ENCODE results near the gene MOSPD3.
"Not testable (repeated sequence)": the region's sequence is repeated elsewhere in the genome, so short reads cannot be mapped to it uniquely, and the experiment has no call there.

The MOSPD3 gene, protein sequence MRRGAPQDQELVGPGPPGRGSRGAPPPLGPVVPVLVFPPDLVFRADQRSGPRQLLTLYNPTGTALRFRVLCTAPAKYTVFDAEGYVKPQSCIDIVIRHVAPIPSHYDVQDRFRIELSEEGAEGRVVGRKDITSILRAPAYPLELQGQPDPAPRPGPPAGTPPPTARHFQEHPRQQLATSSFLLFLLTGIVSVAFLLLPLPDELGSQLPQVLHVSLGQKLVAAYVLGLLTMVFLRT

DNA sequence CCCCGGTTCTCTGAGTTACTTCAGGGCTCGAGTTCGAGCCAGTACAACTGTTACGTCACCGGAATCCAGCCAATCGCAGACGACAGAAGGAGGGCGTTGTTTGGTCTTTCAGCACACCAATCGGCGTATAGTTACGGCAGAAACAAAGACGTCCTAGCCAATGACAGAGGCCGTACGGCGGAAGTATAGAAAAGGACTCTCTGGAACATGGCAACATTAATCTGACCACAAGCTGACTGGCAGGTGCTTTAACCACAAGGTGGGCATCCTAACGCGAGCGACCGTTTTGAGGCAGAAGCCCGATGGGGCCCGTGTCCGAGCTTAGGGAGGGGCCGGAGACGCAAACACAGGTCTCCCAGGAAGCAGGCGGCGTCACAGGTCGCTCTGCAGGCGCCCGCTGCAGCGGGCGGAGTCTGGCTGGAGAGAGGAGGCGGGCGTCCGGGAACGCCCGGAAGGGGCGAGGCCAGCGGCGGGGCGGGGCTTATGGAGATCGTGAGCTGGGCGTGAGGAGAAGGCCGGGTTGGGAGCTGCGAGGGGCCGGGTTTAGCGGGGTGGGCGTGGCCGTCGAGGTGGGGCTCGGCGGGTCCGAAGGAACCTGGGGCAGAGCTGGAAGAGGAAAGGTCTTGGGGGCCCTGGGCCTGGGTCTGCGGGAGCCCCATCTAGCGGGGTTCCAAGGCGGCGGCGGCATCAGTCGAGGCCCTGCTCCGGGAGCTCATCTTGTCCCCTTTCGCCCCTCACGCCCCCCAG, at the start of gene MOSPD3:
Gene MOSPD3, plus strand, starts transcription at position 558 of the 747 bp plus-strand sequence. CDS start 252 bp downstream, outside the sequence.
- DNase-seq (ENCODE audit: low read depth): peak; percentile 96

DNA sequence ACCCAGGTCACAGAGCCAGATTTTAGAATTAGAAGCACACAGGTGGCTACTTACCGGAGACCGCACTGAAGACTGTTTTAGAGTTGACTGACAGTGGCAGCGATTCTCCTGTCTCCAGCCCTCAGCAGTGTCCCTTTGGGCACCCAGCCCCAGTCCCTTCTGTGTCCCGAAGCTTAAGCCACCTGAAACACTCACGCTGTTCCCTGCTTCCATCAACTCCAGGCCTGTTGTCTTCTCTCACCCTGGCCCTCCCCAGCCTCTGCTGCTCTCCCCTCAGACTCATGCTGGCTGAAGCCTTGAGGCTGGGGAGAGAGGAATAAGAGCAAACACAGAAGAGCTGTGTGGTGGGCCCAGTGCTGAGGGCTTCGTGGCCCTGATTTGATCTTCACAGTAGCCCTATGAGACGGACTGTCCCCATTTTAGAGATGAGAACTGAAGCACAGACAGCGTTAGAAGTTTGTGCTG, 49.2 kb upstream of the MOSPD3 start:
- DNase-seq (ENCODE audit: low read depth): no peak

DNA sequence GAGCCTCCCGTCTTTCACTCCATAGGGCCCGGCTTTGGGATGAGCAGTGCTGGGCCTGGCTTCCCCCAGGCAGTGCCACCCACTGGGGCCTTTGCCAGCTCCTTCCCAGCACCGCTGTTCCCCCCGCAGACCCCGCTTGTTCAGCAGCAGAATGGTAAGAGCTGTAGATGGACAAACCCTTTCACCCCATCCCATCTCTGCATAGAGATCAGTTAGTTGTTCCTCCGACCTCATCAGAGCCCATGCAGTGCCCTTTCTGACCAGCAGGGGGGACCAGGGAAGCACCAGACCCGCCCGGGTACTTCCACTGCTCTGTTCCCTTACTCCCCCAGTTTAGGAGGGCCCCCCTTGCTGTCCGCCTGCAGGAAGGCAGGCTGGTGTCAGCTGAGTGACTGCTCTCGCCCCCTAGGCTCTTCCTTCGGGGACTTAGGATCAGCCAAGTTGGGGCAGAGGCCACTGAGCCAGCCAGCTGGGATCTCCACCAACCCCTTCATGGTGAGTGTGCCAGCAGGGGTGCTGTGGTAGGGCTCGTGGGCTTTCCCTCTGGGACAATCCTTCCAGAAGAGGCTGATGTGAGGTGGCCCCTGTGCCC, 48.4 kb upstream of the MOSPD3 start:
- no peak for DNase-seq (ENCODE audit: low read depth)

DNA sequence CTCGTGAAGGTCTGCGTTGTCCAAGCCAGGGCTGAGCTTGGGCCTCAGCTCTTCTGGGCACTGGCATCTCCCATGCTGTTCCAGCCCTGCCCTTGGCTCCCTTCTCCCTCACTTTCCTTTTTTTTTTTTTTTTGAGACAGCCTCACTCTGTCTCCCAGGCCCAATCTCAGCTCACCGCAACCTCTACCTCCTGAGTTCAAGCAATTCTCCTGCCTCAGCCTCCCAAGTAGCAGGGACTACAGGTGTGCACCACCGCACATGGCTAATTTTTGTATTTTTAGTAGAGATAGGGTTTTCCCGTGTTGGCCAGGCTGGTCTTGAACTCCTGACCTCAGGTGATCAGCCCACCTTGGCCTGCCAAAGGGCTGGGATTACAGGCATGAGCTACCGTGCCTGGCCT, 47.9 kb upstream of the MOSPD3 start:
- not testable (repeated sequence) for DNase-seq (ENCODE audit: low read depth)

DNA sequence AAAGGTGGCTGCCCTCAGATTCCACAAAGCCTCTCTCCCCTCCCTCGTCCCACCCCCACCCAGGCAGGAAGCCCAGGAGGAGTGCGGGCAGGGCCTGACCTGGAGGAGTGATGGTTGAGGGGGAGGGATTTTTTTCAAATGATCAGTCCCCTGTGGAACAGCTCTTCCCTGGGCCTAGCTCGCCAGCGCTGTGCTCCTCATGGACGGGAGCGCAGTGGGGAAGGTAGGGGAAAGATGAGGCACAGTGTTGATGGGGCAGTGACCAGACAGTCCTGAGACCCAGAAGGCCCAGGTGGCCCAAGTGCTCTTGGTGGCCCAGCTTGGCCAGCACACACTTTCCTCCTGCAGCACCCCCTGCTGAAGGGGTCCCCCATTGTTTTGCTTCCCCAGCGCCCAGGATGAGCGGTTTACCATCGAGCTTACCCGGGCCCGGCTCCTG, 47.2 kb upstream of the MOSPD3 start:
- no peak for DNase-seq (ENCODE audit: low read depth)

DNA sequence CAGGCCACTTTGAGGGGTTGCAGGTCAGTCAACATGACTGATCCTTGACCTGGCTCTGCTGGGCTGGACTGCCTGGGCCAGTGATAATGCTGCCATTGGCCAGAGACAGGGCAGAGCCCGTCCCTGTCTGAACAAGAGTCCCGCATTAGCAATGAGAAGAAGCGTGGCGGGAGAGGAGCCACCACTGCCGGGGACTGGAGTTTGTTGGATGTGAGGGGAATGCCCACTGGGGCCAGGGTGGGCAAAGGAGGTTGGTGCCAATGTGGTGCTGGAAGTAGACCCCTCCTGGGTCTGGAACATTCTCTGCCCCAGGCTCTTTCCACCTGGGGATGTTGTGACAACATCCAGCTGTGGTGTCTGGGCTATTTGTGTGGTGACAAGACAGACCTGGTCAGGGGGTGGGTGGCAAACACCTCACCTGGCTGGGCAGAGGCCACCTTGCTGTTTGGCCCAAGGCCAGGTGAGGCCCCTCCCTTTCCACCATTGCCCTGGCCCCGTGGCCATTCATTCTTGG, 46.3 kb upstream of the MOSPD3 start:
- no peak for DNase-seq (ENCODE audit: low read depth)

DNA sequence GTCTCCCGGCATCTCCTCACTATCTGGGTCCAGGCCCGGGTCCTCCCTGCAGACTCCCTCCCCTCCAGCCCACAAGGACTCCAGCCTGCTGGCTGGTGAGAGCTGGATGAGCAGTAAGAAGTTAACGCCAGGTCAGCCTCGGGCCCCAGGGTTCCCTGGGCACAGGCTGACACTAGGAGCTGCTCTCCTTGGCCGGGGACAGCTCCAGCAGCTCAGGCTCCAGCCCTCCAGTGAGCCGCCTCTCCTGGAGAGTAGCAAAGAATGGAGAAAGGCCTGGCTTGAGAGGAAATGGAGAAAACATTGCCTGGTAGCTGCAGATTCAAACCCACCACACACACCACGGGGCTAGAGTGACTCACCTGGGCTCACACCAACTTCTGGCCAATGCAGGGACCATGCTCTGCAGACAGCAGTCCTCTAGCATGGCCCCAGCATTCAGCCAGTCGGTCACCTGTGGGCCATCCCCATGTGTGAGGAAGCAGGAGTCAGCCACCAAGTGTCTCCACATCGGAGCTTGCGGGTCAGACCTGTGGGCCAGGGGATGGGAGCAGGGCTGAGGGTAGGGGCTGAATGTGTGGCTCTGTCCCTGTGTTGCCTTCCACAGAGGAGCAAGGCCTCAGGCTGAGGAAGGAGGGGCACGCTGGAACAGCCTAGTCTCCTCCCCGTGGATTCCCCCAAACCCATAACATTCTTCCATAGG, 45.2 kb upstream of the MOSPD3 start:
- no peak for DNase-seq (ENCODE audit: low read depth)

DNA sequence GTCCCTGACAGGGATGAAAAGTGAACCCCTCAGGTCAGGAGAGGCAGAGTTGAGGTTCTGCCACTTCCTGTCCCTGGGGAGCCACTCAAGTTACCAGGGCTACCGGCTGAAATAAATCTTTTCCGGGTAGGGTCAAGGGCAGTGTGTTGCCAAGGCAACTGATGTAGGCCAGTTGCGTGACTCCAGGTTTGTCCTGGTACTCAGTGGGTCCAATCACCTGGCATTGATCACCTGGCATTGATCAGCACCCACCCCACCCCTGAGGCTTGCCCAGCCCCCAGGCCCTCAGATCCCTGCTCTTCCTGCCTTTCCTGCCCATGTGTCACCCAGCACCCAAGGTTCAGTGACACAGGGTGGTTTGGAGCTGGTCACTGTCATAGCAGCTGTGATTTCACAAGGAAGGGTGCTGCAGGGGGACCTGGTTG, 44.6 kb upstream of the MOSPD3 start:
- no peak for DNase-seq (ENCODE audit: low read depth)

DNA sequence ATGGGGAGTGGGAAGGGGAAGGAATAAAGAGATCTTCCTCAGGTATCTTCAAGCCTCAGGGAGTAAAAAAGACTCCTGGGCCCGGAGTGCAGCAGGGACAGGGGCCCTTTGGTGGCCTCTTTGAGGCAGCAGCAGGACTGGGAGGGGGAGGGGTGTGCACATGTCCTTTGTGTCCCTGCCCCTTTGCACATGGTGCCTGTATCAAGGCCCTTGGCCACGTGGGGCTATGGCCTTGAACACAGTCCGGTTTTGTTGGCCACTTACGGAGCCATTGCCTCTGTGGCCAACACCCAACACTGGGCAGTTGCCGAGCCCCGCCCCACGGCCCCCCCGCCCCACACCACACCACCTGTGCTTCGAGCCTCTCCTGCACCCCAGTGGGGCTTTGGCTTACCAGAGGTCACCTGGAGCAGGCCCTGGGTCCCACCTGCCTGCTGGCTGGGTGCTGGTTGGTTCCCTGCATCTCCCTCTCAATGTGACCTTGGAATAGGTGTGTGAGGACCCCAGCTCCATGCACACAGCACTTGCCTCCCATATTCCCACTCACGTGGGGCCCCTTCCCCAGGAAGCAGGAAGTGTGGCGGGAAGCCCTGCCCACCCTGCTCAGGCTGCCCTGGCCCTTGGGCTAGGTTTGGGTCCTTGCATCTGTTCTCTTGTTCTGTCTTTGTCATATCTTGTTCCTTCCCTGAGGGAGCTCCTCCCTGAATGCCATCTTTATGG, 44.0 kb upstream of the MOSPD3 start:
- no peak for DNase-seq (ENCODE audit: low read depth)

DNA sequence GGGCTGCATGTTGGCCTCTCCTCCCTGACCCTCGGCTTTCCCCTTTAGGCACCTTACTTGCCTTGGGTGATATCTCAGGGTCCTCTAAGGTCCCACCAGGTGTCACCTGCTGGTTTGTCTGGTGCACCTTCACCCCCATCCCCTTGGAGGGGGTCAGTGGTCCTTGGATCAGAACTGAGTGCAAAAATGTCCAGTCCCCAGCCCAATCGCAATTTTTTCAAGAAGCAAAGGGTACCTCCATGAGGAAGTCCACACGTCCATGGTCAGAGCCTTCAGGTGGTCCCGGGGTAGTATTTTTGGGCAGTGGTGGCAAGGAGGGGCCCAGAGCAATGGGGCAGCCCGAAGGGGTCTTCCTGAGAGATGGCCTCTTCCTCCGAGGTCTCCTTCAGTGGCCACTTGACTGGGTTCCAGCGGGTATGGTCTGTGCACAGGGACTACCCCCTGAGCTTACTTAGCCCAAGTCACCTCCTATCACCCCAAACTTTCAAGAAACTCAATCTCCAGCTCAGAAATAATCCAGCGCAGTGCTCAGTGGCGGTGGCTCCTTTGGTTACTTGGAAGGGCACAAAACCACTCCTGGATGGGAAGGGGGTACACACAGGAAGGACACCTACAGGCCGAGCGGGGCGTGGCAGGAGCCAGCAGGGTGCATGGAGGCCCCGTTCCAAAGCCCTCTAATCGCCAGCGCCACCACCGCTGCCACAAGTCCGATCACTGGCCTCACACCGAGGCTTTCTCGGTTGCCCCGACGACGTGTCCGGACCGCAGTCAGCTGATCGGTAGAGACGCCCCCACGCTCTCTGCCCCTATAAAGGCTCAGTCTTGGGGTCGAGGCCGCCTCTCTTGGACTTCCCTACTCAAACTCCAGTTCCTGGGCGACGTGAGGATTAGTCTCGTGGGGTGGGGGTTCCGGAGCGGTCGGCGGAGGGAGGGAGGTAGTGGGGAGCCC, 43.2 kb upstream of the MOSPD3 start:
- no peak for DNase-seq (ENCODE audit: low read depth)

DNA sequence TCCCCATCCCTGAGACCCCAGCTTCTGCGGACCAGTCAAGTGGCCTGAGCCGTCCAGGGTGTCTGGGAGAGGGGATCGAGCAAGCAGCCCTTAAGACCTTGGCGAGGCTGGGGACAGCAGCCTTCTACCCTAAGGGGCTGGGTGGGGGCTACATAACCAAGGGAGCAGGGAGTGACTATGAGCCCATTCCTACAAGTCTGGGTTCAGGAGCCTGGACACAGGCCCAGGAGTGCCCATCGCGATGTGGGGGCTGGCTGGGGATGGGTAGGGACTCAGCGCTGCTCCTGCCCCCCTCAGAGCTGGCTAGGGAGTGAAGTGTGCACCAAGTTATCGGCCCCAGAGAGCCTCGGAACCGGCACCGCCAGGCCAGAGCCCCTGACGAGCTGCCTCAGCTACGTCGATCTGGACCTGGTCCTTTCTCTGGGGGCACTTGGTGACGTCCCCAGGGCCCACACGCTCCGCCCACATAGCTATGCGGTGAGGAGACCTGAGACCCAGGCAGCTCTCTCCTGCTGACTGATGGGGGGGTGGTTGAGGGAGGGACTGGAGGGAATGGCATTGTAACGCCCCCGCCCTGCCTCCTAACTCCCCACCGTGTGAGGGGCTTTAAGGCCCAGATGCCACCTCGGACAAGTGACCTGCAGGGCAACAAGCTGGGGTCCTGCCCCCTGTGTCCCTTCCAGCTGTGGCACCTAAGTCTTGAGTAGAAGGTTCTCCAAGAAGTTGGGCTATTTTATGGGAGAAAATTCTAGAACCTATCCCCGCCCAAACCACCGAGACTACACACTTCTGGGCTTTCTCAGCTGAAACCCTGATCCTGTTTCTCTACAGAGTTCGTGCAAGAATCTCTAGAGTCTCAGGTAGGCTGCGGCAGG, 41.1 kb upstream of the MOSPD3 start:
- no peak for DNase-seq (ENCODE audit: low read depth)

DNA sequence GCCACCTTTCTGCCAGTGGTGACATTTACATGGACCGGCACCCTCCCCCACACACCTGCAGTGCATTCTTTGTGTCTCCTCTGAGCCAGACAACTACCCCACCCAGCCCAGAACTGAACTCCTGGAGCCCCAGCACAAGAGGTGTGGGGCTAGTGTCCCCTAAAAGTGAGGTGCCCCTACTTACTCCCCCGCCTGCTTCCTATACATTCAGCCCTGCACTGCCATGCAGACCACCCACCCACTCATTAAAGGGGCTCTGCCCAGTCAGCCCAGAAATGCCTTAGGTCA, 40.6 kb upstream of the MOSPD3 start:
- DNase-seq (ENCODE audit: low read depth): no peak

DNA sequence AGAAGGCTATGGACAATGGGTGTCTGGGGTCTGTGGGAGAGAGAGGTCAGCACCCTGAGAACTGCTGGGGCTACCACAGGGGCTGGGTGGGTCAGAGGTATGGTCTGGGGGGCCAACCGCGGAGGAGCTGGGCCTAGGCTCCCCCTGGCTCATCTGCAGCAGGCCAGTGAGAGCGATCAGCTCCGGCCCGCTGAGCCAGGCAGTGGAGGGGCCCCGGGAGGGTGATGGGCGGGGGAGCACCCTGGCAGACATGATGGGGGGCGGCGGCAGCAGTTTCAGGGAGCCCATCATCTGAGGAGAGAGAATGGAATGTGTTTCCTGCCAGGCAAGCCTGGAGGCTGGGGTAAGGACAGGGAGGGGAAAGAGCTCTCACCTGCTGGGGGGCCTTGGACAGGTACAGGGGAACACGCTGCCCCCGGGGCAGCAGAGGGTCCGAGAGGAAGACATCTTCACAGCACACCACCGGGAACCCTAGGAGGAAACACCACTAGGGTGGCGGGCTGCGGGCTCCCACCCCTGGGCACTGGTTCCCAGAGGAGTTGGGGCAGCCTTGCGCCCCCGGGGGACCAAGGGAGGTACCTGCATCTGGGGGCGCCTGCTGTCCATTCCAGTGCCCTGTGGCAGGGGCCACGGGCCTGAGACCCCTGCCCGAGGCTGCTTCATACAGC, 39.9 kb upstream of the MOSPD3 start:
- no peak for DNase-seq (ENCODE audit: low read depth)

DNA sequence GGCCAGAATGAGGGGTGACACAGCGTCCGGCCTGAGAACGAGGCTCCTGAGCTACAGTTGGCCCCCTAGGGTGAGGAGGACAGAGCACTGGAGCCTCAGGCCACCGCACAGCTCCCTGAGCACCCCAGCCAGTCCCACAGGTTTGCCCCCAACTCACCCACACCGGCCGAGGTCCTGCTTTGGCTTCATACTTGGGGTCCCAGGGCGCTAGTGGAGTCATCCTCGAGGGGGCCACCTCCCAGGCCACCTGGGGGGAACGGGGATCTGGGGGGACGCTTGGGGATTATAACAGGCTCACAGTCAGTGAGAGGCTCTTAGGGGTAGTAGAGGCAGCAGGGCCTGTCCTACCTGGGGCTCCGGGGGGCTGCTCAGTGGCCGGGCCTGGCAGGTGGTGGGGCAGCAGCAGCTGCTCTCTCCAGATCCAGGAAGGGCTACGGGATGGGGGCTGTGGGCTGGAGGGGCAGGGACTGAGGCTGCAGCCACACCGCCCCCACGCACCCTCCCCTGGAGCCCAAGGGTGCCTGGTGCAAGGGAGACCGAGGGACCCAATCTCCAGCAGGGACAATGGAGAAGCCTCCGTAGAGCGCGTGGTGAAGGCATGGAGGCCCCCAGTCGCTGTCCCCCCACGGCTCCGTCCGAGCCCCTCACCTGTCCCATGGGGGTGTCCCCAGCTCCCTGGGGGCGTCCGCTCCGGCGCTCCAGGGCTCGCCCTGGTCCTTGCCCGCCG, 39.2 kb upstream of the MOSPD3 start:
- DNase-seq (ENCODE audit: low read depth): no peak

DNA sequence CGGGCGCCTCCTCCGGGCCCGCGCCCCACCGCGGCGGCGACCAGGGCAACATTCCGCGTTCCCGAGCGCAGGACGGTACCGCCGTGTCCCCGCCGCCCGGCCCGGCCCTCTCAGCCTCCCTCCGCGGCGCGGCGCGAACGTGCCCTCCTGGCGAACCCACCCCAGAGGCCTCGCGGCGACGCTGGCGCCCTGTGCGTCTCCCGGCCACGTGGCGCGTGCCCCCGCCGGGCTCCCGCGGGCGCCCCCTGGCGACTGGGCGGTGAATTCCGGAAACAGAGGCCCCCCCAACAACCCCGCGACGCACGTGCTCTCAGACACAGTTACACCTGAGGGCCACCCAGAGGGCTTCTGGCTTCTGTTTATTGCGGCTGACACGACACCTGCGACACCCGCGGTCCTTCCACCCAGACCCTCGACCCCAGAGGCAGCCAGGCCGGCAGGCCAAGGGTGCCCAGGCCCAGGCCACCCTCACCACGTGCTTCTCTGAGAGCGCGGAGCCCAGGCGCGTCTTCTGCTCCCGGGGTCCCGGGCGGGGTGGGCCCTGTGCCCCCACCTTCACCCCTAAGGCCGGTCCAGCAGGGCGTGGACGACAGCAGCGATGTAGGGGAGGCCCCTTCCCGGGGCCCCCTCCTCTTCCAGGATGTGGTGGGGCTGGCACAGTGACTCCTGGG, 38.5 kb upstream of the MOSPD3 start, which contains the start of gene SAP25:
Gene SAP25, minus strand, starts transcription at position 210 of the 671 bp plus-strand sequence. Its CDS starts 158 bp downstream, at position 52.
- DNase-seq (ENCODE audit: low read depth): no peak

DNA sequence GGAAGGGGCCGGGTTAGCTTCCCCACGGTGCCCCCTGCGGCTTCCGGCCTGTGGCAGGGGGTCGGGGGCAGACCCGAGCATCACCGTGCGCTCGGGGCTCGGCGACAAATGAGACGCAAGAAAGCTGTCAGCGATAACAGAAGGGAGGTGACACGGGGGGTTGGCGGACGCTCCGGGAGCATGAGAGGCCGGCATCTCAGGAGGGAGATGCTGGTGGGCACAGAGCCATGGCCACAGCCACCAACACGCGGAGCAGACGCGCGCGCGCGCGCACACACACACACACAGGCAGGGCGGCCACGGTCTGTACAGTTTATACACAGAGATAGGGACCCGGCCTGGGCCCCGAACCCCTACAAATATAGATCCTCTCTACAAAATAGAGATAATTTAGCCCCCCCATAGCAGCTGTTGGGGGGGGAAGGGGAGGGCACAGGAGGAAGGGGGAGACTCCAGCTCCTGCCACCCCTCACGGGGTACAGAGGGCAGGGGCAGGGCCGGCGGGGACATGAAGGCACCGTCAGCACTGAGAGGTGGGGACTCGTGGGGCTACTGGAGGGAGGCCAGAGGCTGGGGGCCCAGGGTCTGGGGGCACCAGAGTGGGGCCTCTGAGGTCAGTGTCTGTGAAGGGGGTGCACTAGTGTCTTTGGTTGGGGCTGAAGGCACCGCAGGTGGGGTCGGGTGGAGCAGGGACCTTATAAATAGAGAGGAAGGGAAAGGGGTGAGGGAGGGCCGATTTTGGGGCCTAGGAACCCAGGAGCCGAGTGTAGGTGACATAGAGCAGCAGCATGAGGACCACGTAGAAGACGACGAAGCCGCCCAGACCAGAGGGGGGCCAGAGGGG, 37.8 kb upstream of the MOSPD3 start:
- DNase-seq (ENCODE audit: low read depth): no peak

DNA sequence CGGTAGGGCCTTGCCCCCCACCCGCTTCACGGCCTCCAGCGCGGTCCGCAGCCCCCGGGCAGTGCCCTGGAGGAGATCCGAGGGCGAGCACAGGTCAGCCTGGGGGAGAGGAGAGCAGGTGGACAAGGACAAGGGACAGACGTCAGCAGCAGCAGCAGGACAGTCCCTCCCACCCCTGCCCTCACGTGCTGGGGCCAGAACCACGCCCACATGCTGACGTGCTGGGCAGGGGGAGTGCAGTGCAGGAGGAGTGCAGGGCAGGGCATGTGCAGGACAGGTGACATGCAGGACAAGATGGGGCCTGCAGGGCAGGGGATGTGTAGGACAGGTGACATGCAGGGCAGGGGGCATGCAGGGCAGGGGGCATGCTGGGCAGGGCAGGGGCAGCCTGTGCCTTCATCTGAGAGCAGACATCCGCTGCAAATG, 37.1 kb upstream of the MOSPD3 start:
- DNase-seq (ENCODE audit: low read depth): no peak
